WTC11 (cell line): ENCODE data around the gene FOXP1.

Source experiments
- CBFB ChIP-seq: sonication (generic); formaldehyde crosslinking; IDR thresholded peaks from 2 replicates; pipeline ENCODE4 v1.8.1; 2022; ENCODE audit warnings: mild to moderate bottlenecking, low read depth, missing genetic modification reagents
- FOXJ3 ChIP-seq: sonication (generic); formaldehyde crosslinking; IDR thresholded peaks from 2 replicates; pipeline ENCODE4 v1.9.0; 2021; ENCODE audit warnings: missing genetic modification reagents, mild to moderate bottlenecking, borderline replicate concordance
- NR1H2 ChIP-seq: sonication (generic); formaldehyde crosslinking; IDR thresholded peaks from 2 replicates; pipeline ENCODE4 v1.9.0; 2021; ENCODE audit warnings: mild to moderate bottlenecking, moderate library complexity, missing genetic modification reagents
- PRRX2 ChIP-seq: fragments of 250-450 bp; sonication (Bioruptor Pico); IDR thresholded peaks from 2 replicates; pipeline ENCODE4 v1.8.0; 2021; ENCODE audit warnings: mild to moderate bottlenecking
- ZNF263 ChIP-seq: sonication (generic); formaldehyde crosslinking; IDR thresholded peaks from 2 replicates; pipeline ENCODE4 v1.8.1; 2022; ENCODE audit warnings: low read depth, mild to moderate bottlenecking, moderate library complexity, missing genetic modification reagents
- TF ChIP-seq, protein P1 (sequence below): fragments of 200-600 bp; IDR thresholded peaks from 2 replicates; pipeline ENCODE4 v1.8.0; 2022; ENCODE audit warnings: antibody characterized with exemption
- TF ChIP-seq, protein P2 (sequence below): fragments of 250-450 bp; sonication (Bioruptor Pico); IDR thresholded peaks from 2 replicates; pipeline ENCODE4 v1.8.0; 2021; ENCODE audit warnings: mild to moderate bottlenecking
- TF ChIP-seq, protein P3 (sequence below): sonication (generic); formaldehyde crosslinking; IDR thresholded peaks from 2 replicates; pipeline ENCODE4 v1.8.0; 2022; ENCODE audit warnings: mild to moderate bottlenecking, missing genetic modification reagents

DNA sequence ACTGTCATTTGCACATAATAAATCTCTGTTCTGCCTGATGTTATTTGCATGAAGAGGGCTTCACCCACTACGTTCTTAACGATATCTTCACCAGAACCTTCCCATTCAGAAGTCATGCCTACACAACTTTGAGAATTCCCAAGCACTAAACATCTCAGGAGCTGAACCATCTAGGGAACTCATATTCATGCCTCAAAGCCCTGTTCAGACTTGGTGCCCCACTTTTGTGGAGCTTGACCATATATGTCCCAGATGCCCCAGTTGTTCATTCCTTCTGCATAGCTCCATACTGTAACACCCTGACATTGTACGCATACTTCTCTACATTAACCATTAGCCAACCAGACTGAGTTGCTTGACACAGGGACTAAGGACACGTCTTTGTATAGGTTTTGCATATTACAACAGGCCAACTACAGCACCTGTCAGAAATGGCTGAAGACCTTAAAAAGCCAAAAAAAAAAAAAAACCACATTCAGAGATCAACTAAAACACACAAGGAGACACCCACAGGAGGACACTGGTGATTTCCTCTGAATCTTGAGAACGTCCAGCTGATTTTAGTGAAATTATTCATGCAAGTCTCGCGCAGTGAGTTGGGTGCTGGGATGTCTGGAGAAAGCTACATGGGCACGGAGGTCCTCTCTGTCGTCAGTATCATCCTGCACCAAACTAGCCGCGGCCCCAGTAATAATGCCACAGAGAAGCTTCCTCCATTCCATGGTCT, 141.4 kb downstream of the FOXP1 start:
- TF ChIP-seq ZNF263 (CRISPR knock-in tag) (no peak), NR1H2 (CRISPR knock-in tag) (no peak), PRRX2 (no peak), CBFB (CRISPR knock-in tag) (no peak), FOXJ3 (CRISPR knock-in tag) (no peak)
- TF ChIP-seq, protein P1, sequence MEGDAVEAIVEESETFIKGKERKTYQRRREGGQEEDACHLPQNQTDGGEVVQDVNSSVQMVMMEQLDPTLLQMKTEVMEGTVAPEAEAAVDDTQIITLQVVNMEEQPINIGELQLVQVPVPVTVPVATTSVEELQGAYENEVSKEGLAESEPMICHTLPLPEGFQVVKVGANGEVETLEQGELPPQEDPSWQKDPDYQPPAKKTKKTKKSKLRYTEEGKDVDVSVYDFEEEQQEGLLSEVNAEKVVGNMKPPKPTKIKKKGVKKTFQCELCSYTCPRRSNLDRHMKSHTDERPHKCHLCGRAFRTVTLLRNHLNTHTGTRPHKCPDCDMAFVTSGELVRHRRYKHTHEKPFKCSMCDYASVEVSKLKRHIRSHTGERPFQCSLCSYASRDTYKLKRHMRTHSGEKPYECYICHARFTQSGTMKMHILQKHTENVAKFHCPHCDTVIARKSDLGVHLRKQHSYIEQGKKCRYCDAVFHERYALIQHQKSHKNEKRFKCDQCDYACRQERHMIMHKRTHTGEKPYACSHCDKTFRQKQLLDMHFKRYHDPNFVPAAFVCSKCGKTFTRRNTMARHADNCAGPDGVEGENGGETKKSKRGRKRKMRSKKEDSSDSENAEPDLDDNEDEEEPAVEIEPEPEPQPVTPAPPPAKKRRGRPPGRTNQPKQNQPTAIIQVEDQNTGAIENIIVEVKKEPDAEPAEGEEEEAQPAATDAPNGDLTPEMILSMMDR: no peak
- TF ChIP-seq, protein P2, sequence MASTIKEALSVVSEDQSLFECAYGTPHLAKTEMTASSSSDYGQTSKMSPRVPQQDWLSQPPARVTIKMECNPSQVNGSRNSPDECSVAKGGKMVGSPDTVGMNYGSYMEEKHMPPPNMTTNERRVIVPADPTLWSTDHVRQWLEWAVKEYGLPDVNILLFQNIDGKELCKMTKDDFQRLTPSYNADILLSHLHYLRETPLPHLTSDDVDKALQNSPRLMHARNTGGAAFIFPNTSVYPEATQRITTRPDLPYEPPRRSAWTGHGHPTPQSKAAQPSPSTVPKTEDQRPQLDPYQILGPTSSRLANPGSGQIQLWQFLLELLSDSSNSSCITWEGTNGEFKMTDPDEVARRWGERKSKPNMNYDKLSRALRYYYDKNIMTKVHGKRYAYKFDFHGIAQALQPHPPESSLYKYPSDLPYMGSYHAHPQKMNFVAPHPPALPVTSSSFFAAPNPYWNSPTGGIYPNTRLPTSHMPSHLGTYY (CRISPR knock-in tag): no peak
- TF ChIP-seq, protein P3, sequence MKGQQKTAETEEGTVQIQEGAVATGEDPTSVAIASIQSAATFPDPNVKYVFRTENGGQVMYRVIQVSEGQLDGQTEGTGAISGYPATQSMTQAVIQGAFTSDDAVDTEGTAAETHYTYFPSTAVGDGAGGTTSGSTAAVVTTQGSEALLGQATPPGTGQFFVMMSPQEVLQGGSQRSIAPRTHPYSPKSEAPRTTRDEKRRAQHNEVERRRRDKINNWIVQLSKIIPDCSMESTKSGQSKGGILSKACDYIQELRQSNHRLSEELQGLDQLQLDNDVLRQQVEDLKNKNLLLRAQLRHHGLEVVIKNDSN (CRISPR knock-in tag): no peak
